Naive thymus-derived CD4-positive, alpha-beta T cell (primary cell): ENCODE data around the gene COL4A1. TPM values are rescaled to one million over a fixed set of nuclear protein-coding genes. Genes with fewer than 3 reads are reported as not detected.
A peak's percentile ranks its signal among the peaks of the same experiment; 100 is the strongest.

ENCODE experiments used
- ATAC-seq: fragments of 150-1000 bp; cut with Tn5 transposase; 2 replicates; pipeline ENCODE4 v1.10.0; 2021; ENCODE audit warnings: mild to moderate bottlenecking, moderate library complexity
- CTCF ChIA-PET: fragments of 350-600 bp; sonication (Branson Sonifier 250); formaldehyde crosslinking; loops from one replicate; lab custom pipeline; 2021; ENCODE audit warnings: antibody characterized with exemption; lab: Charles Lee
- POLR2A ChIA-PET: fragments of 350-600 bp; sonication (Branson Sonifier 250); formaldehyde crosslinking; loops from one replicate; lab custom pipeline; 2021; ENCODE audit warnings: antibody characterized with exemption, inconsistent platforms; lab: Charles Lee
- DNase-seq, 9 donors: peaks; one replicate each; pipeline versions ENCODE4 v3.0.0 to v3.0.0-alpha.2; 2020 to 2022; ENCODE audit warnings: mixed read lengths in 1 of 9
- H3K27ac ChIP-seq: one replicate; pipeline ENCODE4 v1.7.0; 2013; ENCODE audit warnings: mild to moderate bottlenecking, low read depth, low read length, moderate library complexity
- H3K27me3 ChIP-seq, 2 donors: one replicate each; pipeline ENCODE4 v1.7.0; 2013; ENCODE audit warnings: low read length in 2 of 2, mild to moderate bottlenecking in 2 of 2, moderate library complexity in 2 of 2; ENCODE audit not compliant: control insufficient read depth in 2 of 2, insufficient read depth in 2 of 2
- H3K36me3 ChIP-seq, 3 experiments: 1 replicate in 2 of 3; 2 replicates in 1 of 3; pipeline ENCODE4 v1.7.0; 2013; ENCODE audit warnings: low read length in 3 of 3, mild to moderate bottlenecking in 3 of 3, moderate library complexity in 1 of 3; ENCODE audit not compliant: insufficient read depth in 3 of 3, control insufficient read depth in 2 of 3
- H3K4me1 ChIP-seq, 2 donors: one replicate each; pipeline ENCODE4 v1.7.0; 2013; ENCODE audit warnings: low read length in 2 of 2, mild to moderate bottlenecking in 2 of 2, moderate library complexity in 1 of 2; ENCODE audit not compliant: control insufficient read depth in 2 of 2, insufficient read depth in 2 of 2
- H3K4me3 ChIP-seq: 2 replicates; pipeline ENCODE4 v1.7.0; 2013; ENCODE audit warnings: mild to moderate bottlenecking, low read length
- H3K9me3 ChIP-seq, 3 experiments: 1 replicate in 2 of 3; 2 replicates in 1 of 3; pipeline ENCODE4 v1.7.0; 2013; ENCODE audit warnings: low read length in 3 of 3; ENCODE audit not compliant: control insufficient read depth in 2 of 3
- H3K27ac Mint-ChIP-seq, 9 donors: one replicate each; pipeline ENCODE4 v1.8.0; 2020 to 2022; ENCODE audit warnings: mixed read lengths in 9 of 9, mild to moderate bottlenecking in 8 of 9, moderate library complexity in 5 of 9, inconsistent platforms in 2 of 9
- H3K27me3 Mint-ChIP-seq, 5 donors: one replicate each; pipeline ENCODE4 v1.8.0; 2021 to 2022; ENCODE audit warnings: mixed read lengths in 5 of 5, mild to moderate bottlenecking in 1 of 5
- H3K36me3 Mint-ChIP-seq, 5 donors: one replicate each; pipeline ENCODE4 v1.8.0; 2020 to 2022; ENCODE audit warnings: mixed read lengths in 5 of 5, mild to moderate bottlenecking in 3 of 5, inconsistent platforms in 1 of 5
- H3K4me1 Mint-ChIP-seq, 7 donors: one replicate each; pipeline ENCODE4 v1.8.0; 2020 to 2022; ENCODE audit warnings: mixed read lengths in 7 of 7, mild to moderate bottlenecking in 3 of 7, inconsistent platforms in 1 of 7
- H3K4me3 Mint-ChIP-seq, 10 donors: one replicate each; pipeline ENCODE4 v1.8.0; 2020 to 2022; ENCODE audit warnings: mild to moderate bottlenecking in 10 of 10, mixed read lengths in 10 of 10, moderate library complexity in 6 of 10, inconsistent platforms in 2 of 10
- H3K9me3 Mint-ChIP-seq, 11 donors: one replicate each; pipeline ENCODE4 v1.8.0; 2020 to 2022; ENCODE audit warnings: mixed read lengths in 11 of 11, mild to moderate bottlenecking in 4 of 11, inconsistent platforms in 1 of 11, moderate library complexity in 1 of 11
- intact Hi-C, 2 donors: fragments of 100-400 bp; cut with micrococcal nuclease; formaldehyde crosslinking; loops; one replicate each; pipeline ENCODE4 v1.15.1; 2023
- polyA plus RNA-seq, 2 donors: library from polyadenylated mRNA; unstranded; fragments of 300-500 nt; fragmentation: Illumina TruSeq; gene quantifications; one replicate each; pipeline ENCODE4 v1.2.3, GENCODE V29; 2021
- total RNA-seq, 6 experiments: library from RNA in 5 of 6; stranded (reverse) in 5 of 6; gene quantifications; 1 replicate in 5 of 6; 2 replicates in 1 of 6; pipeline ENCODE4 v1.2.3 and lab custom pipeline; 2021 to 2026

Gene COL4A1
- total and polyA plus RNA-seq, 7 experiments from 2014 or later = 0.24 TPM; not detected in 6

DNA sequence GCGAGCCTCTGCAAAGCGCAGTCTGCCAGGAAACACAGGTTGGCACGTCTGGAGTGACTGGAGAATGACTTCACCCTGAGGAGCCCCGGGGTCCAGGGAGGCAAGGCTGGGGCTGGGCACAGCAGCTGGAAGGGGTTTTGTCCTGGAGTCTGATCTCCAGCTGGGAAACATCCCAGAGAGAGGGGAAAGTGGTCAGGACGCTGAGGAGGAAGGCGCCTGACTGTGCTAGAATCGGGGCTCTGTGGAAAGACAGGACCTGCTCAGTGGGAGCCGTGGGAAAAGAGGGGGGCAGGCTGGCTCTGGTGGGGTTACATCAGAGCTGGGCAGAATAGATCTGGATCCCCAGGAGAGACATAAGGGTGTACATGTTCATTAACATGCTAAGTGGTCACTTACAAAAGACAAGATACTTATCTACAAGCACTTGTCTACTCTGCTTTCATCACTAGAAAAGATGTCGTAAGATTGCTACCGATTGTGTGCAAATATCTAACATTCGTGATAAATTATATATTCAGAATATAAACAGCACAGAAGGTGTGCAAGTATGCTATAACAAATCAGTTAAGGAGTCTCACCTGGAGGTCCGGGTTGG lies 106.6 kb downstream of the COL4A1 start:
- ATAC-seq = peak; percentile 22
- H3K4me3 Mint-ChIP-seq = no peak overlapping the region
- ChIA-PET CTCF (no interaction called here), POLR2A (no interaction called here)
- no peak overlapping the region for H3K27ac ChIP-seq
- H3K9me3 Mint-ChIP-seq = peaks cover 0 to under 1% (median 0%) of the 10 kb centered on the region in 11 donors
- H3K27ac Mint-ChIP-seq = no peak overlapping the region
- intact Hi-C loops = no loop called here
- H3K36me3 ChIP-seq = no peaks in the 10 kb centered on the region
- peaks cover 0 to 2% (median 0%) of the 10 kb centered on the region in 7 donors for H3K4me1 Mint-ChIP-seq
- no peaks in the 10 kb centered on the region for H3K4me1 ChIP-seq
- H3K27me3 Mint-ChIP-seq = peaks cover 4 to 34% (median 19%) of the 10 kb centered on the region in 5 donors
- no peaks in the 10 kb centered on the region for H3K9me3 ChIP-seq
- H3K36me3 Mint-ChIP-seq = no peaks in the 10 kb centered on the region
- no peaks in the 10 kb centered on the region for H3K27me3 ChIP-seq
- H3K4me3 ChIP-seq = no peak overlapping the region
- DNase-seq = no peak

DNA sequence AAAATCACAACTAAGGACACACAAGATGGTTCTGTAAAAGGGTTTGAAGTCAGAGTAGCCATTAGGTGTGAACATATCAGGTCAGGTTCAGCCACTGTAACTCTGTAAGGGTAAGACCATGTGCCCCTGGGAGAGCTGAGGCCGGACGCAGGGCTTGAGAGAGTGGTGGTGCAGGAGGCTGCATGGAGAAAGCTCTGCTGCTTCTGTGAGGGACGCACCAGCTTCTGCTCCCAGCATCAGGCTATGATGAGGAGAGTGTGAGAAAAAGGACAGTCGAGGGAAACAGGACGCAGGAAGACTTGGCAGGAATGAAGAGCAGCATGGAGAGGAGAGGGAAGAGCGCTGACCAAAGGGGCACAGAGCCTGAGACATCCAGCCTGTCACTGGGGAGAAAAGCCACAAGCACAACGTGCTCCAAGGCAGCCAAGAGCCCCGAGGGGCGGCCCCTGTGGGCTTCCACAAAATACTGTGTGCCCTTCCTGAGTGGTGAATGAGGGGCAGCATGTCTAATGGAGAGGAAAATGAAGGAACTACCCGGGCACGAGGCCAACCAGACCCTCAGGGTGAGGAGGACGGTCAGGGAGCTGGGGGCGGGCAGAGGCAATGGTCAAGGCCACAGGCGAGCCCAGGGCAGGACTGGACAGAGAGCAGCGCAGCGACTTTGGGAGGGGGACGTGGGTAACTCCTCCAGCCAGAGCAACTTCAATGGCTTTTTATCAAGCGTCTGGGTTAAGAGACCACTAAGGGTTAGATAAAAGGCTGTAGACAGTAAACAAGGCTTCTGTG lies 107.7 kb downstream of the COL4A1 start:
- DNase-seq = no peak
- H3K27ac ChIP-seq = no peak overlapping the region
- H3K27me3 Mint-ChIP-seq = peaks cover 4 to 38% (median 29%) of the 10 kb centered on the region in 5 donors
- H3K4me1 Mint-ChIP-seq = peaks cover 0 to 2% (median 0%) of the 10 kb centered on the region in 7 donors
- H3K36me3 Mint-ChIP-seq = no peaks in the 10 kb centered on the region
- H3K4me1 ChIP-seq = no peaks in the 10 kb centered on the region
- no peak overlapping the region for H3K4me3 ChIP-seq
- ChIA-PET CTCF (no interaction called here), POLR2A (no interaction called here)
- no peaks in the 10 kb centered on the region for H3K27me3 ChIP-seq
- H3K9me3 ChIP-seq = no peaks in the 10 kb centered on the region
- H3K27ac Mint-ChIP-seq = peak overlapping the region in 1 of 9 donors; percentile 21
- ATAC-seq = no peak
- H3K36me3 ChIP-seq = no peaks in the 10 kb centered on the region
- intact Hi-C loops = no loop called here
- no peak overlapping the region for H3K4me3 Mint-ChIP-seq
- H3K9me3 Mint-ChIP-seq = peaks cover 0 to 1% (median 0%) of the 10 kb centered on the region in 11 donors

DNA sequence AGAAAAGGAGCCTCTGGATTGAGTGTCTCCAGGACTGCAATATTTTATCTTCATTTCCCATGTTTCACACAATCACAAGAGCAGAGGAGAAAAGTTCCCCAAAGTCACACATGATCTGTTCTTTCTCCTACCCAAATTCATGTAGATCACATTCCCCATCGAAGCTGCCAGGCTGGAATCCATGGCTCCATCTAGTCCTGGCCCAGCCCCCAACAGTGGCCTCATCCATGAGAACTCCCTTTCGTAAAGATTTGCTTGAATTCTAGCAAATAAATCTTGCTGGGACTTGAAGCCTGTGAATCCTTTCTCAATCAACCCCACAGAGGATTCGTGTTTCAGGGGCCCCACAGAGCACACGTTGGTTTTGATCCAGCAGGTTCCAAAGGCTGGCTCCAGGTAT lies 109.5 kb downstream of the COL4A1 start:
- ChIA-PET POLR2A (no interaction called here), CTCF (no interaction called here)
- peaks cover 4 to 51% (median 32%) of the 10 kb centered on the region in 5 donors for H3K27me3 Mint-ChIP-seq
- H3K36me3 ChIP-seq = no peaks in the 10 kb centered on the region
- H3K4me3 Mint-ChIP-seq = no peak overlapping the region
- peaks cover 0 to 2% (median 0%) of the 10 kb centered on the region in 7 donors for H3K4me1 Mint-ChIP-seq
- peaks cover 0 to 1% (median 0%) of the 10 kb centered on the region in 11 donors for H3K9me3 Mint-ChIP-seq
- H3K27ac ChIP-seq = no peak overlapping the region
- H3K36me3 Mint-ChIP-seq = no peaks in the 10 kb centered on the region
- no peak overlapping the region for H3K27ac Mint-ChIP-seq
- no peak overlapping the region for H3K4me3 ChIP-seq
- H3K27me3 ChIP-seq = no peaks in the 10 kb centered on the region
- no peaks in the 10 kb centered on the region for H3K9me3 ChIP-seq
- ATAC-seq (no peak), DNase-seq (no peak)
- no peaks in the 10 kb centered on the region for H3K4me1 ChIP-seq
- intact Hi-C loops = no loop called here

DNA sequence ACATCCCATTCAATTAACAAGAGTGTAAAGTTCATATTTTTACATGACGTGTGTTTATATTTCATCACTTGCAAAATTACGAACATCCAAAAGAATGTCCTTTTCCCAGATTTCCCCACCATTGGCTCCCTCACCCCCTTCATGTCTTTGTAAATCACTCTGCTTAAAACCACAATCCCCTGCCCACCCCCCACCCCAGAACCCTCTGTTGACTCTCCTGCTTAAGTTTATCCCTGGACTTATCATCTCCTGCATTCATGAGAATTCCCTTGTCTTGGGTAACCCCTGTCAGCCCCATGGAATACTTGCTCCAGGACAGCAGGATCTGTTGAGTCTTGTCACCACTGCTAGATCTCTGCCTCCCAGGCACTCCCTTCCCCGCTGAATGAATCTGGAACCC lies 109.9 kb downstream of the COL4A1 start:
- intact Hi-C loops = no loop called here
- CTCF ChIA-PET = no interaction called here
- Histone ChIP-seq H3K36me3 (no peaks in the 10 kb centered on the region), H3K4me3 (no peak overlapping the region), H3K27me3 (no peaks in the 10 kb centered on the region), H3K27ac (no peak overlapping the region), H3K9me3 (no peaks in the 10 kb centered on the region), H3K4me1 (no peaks in the 10 kb centered on the region)
- peaks cover 0 to 1% (median 0%) of the 10 kb centered on the region in 11 donors for H3K9me3 Mint-ChIP-seq
- no peaks in the 10 kb centered on the region for H3K36me3 Mint-ChIP-seq
- no peak overlapping the region for H3K27ac Mint-ChIP-seq
- H3K27me3 Mint-ChIP-seq = peaks cover 8 to 54% (median 32%) of the 10 kb centered on the region in 5 donors
- H3K4me1 Mint-ChIP-seq = peaks cover 0 to 2% (median 0%) of the 10 kb centered on the region in 7 donors
- ATAC-seq (no peak), DNase-seq (no peak)
- POLR2A ChIA-PET = no interaction called here
- H3K4me3 Mint-ChIP-seq = no peak overlapping the region

DNA sequence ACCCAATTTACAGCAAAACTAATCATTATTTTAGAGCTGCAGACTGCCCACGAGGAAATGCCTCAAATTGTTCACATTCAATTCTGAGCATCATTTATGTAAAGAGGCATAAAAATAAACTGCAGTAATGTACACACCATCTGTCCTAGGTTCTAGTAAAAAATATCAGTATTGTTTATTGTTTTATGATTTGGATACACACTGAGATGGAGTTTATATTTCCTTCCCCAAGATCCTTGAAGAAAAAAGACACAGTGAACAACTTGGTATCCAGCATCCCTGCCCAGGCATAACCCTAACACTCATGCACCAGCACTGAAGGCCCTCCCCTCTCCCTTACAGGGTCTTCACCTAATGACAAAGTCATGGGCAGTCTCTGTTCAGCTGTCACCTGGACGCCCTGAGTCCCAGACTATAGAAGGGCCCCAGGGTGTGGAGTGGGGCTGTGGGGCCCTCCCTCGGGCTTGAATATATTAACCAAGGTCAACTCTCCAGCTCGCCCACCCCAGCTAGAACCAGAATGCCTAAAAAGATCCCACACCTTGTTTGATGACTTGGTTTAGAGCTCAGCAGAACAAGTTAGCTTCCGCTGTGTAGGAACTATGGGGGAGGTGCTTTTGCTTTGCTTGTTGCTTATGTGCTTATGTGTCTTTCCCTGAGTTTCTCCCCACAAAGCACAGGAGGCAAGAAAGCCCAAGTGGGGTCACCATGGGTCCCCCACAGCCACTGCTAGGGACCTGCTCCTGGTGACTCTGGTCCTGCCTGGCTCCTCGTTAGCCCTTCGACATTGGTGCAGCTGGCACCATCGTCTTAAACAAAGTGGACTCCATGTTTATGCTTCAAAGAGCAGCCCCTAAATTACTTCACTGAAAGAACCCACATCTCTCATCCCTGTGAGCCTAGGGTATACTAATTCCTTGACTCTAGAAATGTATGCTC lies 111.1 kb downstream of the COL4A1 start:
- Mint-ChIP-seq H3K36me3 (no peaks in the 10 kb centered on the region), H3K4me1 (peaks cover 0 to under 1% (median 0%) of the 10 kb centered on the region in 7 donors), H3K9me3 (peaks cover 0 to 1% (median 0%) of the 10 kb centered on the region in 11 donors), H3K27me3 (peaks cover 14 to 58% (median 34%) of the 10 kb centered on the region in 5 donors), H3K27ac (no peak overlapping the region), H3K4me3 (no peak overlapping the region)
- no peaks in the 10 kb centered on the region for H3K4me1 ChIP-seq
- H3K9me3 ChIP-seq = no peaks in the 10 kb centered on the region
- ChIA-PET POLR2A (no interaction called here), CTCF (no interaction called here)
- ATAC-seq = no peak
- no peak overlapping the region for H3K27ac ChIP-seq
- H3K27me3 ChIP-seq = no peaks in the 10 kb centered on the region
- no peaks in the 10 kb centered on the region for H3K36me3 ChIP-seq
- no peak overlapping the region for H3K4me3 ChIP-seq
- intact Hi-C loops = no loop called here
- no peak for DNase-seq

DNA sequence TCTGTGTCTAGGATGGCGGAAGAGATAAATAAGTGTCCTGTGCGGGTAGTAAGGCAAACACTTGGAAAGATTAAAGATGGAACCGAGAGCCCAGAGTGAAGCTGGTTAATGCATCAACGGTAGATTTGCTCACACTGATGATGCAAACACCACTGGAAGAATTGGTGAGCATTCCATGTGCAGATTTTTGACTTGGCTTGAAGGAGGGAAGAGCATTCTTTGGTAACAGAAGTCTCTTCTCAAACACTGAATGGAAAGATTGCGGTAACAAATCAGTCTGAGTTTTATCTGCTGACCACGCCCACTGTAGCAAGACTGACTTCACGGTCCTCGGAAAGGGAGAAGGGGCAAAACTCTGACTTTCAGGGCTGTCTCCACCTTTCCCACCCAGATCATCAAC lies 112.5 kb downstream of the COL4A1 start:
- Mint-ChIP-seq H3K27ac (no peak overlapping the region), H3K36me3 (no peaks in the 10 kb centered on the region), H3K4me3 (no peak overlapping the region), H3K4me1 (no peaks in the 10 kb centered on the region), H3K9me3 (peaks cover 0 to 1% (median 0%) of the 10 kb centered on the region in 11 donors), H3K27me3 (peaks cover 16 to 59% (median 41%) of the 10 kb centered on the region in 5 donors)
- intact Hi-C loops = no loop called here
- H3K4me1 ChIP-seq = no peaks in the 10 kb centered on the region
- H3K27ac ChIP-seq = no peak overlapping the region
- POLR2A ChIA-PET = no interaction called here
- H3K9me3 ChIP-seq = no peaks in the 10 kb centered on the region
- no peak for ATAC-seq
- CTCF ChIA-PET = no interaction called here
- no peaks in the 10 kb centered on the region for H3K27me3 ChIP-seq
- no peak for DNase-seq
- H3K36me3 ChIP-seq = no peaks in the 10 kb centered on the region
- H3K4me3 ChIP-seq = no peak overlapping the region
